ENCODE results near the gene INPP5D.
"Not testable (repeated sequence)": the region's sequence is repeated elsewhere in the genome, so short reads cannot be mapped to it uniquely, and the experiment has no call there.

INPP5D gene

DNA sequence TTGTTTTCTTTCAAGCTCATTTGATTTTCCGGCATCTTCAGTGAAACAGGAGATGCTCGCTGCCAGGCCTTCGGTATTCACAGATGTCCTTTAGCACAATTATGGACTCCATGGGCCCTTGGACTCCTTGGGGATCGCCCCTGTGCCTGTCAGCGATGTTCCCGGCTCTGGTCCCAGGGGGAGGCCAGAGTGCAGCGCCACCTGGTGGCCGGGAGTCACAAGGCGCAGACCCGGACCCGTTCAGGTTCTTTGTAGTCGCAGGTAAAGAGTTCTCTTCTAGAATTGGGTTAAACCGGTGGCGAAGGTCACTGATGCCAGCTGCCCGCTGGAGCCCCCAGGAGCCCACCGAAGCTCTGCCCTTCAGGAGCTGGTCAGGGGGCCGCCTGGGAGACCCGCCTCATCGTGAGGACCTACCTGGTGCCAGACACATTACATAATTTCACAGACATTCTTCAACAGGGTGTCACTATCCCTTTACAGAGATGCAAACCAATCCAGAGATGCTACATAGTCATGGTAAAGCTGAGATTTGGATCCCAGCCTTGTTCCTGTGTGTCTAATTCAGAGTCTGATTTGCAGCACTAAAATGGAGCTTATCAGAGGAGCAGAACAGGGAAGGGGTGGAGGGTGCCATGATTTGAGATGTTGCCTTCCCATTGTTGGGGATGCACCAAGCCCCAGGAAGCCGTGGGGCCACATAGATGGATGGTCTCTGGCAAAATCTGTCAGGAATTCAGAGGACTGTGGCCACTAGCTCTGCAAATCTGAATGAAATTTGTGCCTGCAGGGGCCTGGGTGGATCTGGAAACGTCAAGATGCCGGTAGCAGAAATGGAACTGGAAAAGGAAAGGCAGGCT is 6.0 kb upstream of the INPP5D start:
- DNase-seq (ENCODE audit: low spot score): peak; percentile 48

DNA sequence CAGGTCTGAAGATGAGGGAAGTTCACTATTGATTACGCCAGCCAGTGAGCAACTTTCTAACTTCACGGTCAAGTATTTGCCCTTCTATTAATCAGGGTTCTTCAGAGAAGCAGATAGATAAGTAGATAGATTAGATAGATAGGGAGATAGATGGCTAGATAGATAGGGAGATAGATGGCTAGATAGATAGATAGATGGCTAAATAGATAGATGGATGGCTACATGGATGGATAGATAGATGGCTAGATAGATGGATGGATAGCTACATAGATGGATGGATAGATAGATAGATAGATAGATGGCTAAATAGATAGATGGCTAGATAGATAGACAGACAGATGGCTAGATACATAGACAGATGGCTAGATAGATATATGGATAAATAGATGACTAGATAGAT is 4.8 kb upstream of the INPP5D start:
- no peak for DNase-seq (ENCODE audit: low spot score)

DNA sequence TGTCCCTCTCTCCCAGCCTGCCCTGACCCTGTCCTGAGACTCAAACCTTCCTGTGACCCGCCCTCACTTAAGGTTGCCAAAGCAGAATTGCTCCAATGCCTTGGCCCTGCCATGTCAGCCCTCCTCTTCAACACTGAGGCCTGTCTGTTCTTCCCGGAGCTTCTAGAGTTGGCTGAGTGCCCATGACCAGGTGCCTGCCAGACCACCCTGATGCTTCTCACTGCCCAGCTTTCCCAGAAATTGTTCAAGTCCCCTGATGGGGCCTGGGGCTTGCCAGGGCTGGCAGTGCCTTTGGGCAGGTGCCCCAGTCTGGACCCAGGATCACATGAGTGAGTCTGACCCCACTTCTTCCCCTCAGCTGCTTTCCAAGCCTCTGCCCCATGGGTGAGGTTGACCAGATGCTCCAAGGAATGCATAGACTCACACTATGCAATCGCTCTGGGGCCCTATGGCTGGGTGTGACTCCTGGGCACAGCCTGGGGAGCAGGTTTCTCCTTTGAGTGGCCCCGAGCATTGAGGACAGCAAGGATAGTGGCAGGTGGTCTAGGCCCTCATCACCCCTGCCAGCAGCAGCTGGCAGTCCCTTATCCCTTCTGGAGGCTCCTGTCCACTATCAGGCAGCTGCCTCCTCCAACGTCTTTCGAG is 3.1 kb upstream of the INPP5D start:
- no peak for DNase-seq (ENCODE audit: low spot score)

DNA sequence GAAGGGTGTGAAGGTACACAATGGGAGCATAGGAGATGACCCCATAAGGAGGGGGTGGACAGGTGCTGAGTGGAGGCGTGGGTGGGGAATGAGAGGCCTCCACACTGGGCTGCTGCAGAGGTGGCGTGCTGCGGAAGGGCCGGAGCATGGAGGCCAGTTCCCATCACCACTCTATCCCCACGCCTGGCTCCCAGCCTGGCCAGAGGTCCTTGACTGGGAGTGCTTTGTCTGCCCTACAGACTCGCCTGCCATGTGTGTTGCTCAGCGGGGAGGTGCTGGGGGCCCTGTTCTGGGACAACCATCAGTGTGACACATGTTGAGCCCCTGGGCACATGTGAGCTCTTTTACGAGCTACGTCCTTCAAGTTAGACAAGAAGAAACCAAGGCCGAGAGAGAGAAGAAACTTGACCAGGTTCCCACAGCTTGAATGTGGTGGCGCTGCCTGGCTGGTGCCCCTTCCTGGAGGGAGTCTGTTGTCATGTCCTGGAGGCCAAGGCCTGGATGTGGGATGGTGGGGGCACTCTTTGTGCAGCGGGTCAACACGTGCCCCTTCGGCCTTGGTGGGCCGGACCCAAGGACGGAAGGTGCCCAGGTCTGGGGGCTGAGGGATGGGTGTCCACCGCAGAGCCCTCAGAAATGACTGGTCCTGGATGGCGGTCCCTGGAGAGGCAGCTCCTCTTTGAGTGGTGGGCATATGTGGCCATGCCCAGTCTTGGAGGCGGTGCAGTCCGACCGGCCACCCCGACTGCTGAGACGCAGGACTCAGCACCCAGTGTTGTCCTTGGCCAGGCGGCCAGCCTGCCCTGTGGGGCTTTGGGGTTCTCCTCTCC is 1.2 kb upstream of the INPP5D start:
- DNase-seq (ENCODE audit: low spot score): no peak

DNA sequence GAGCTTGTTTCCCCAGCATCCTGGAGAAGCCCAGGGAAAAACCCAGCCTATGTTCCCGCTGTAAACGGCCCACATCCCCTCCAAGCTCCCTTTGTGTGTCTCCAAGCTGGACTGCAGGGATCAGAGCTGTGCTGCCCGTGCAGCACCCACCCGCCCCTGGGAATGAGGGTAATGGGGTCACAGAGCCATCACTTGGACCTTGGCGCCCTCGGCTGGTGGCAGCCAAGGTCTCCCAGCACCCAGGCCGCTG is 670 bp upstream of the INPP5D start:
- DNase-seq (ENCODE audit: low spot score): no peak

DNA sequence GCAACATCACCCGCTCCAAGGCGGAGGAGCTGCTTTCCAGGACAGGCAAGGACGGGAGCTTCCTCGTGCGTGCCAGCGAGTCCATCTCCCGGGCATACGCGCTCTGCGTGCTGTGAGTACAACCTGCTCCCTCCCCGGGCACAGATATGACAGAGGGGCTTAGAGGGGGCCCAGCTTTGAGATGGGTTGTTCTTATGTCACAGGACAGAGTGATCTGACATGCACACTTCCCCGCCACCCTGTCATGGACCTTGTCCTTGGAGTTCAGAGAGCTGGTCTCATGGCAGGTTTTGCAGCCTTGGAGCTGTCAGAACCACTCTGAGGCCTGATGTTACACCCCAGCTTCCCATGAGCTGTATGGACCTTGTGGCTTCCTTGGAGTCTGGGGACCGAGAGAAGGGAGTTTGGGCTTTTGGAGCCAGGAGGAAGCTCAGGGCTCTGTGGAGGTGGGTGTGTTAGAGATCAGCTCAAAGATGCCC is 398 bp downstream of the INPP5D start:
- DNase-seq (ENCODE audit: low spot score): no peak

DNA sequence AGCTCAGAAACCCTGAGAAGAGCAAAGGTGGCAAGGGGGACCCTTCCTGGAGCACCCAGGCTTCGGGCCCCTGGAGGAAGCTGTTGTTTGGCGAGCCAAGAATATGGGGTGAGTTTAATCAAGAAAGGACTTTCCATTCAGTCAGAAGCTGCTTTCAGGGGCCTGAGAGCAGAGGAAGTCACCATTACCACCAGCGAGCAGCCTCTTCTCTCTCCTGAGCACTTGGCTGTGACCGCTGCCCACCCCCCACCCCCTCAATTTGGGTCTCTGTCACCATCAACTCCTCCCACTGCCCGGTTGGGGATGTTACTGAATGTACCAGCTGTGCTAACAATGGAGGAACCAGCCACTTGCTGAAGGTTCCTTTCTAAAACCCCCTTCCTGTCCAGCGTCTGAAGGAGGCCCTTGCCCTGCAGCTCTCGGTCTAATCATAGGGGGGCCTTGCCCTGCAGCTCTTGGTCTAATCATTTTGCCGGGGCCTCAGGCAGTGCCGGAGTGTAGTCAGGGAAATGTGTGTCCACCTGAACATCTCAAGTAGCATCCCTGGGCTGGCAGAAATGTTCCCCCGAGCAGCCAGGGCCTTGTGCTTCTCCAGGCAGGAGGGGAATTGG is 943 bp downstream of the INPP5D start:
- no peak for DNase-seq (ENCODE audit: low spot score)

DNA sequence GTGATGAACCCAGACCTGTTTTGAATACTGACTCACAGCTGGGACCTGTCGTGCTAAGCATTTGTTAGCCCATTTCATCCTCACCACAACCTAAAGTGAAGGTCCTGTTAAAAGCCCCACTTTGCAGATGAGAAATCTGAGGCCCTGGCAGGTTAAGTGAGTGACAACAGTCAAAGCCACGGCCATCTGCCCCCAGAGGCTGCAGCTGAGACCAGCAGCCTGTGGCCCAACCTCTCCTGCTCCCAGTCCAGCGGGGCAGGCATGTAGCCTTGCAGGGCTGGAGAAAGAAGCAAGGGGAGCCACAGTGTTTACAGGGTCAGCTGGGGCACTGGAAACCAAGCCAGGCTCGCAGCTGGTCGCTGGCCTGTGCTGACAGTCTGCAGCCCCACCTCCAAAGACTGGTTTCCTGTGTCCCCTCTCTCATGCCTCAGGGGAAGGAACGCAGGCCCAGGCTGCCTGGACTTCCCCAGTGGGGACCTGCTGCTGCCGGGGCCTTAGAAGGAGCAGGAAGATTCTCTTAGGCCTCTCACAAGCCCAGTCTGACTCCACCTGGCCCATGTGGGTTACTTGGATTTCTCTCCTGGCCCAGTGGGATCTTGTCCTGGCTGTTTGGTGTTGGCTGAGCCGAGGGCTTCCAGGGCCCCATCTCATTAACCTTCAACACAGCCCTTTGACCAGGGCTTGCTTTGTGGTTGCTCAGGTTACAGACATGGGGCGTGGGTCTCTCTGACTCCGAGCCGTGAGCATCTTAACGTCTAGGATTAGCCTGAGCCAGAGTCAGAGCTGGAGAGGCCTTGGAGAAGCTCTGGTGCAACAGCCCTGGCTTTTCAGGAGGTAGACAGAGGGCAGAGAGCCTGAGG is 1.7 kb downstream of the INPP5D start:
- DNase-seq (ENCODE audit: low spot score): peak; percentile 46

DNA sequence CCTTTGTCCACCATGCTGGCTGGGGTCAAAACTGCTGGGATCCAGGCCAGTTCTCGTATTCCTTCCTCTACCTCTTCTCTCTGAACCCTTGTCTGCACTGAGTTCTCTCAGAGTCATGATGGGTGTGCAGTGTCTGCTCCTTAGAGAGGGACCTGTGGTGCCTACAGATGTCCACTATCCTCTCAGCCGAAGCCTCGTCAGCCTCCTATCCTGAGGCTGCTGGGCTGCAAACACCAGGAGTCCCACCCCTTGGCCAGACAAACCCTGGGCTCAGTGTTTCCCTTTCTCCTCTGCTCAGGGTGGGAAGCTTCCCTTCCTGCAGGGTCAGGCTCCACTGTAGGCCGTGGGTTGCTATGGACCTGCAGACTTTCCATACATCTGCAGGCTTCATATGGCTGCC is 2.3 kb downstream of the INPP5D start:
- no peak for DNase-seq (ENCODE audit: low spot score)

DNA sequence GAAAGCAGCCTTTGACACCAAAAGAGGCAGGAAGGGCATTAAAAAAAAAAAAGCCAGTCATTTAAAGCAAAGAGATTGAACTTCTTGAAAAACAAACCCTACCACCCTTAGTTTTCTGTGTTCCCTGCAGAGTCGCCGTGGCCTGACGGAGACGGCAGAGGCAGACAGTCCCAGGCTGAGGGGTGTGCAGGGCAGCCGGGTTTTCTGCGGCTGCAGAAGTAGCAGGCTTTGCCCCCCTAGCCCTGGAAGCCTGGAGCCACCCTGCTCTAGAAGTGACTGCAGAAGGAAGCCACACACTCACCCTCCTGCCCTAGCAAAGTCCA is 2.8 kb downstream of the INPP5D start:
- DNase-seq (ENCODE audit: low spot score): no peak

DNA sequence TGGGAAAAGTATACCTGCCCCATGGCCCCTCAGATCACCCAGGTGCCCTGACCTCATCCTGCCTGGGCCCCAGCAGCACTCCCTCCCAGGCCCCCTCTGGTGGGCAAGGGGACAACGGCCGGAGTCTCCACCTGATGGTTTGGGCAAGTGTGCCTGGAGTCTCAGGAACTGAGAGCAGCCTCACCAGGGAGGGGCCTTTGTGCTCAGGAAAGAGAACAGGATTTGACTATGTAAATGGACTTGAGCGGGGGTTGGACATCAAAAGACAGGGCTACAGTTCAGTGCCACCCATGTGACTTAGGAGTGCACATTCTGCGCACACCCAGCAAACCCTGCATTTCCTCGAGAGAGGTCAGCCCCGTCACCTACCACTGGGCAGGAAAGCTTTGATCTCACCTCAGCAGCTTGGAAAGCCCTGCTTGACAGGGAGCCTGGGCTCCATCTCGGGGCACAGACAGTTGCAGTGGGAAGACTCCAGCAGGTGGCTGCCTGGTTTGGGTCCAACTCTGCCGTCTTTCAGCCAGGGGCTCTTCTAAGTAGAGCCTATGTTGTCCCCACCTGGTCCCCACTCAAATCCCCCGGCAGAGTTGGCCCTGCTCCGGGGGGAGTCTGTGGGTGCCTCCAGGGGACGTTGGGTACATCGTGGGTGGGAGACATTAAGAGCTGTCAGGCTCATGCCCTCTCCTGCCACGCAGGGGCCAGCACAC is 3.3 kb downstream of the INPP5D start:
- DNase-seq (ENCODE audit: low spot score): peak; percentile 95

DNA sequence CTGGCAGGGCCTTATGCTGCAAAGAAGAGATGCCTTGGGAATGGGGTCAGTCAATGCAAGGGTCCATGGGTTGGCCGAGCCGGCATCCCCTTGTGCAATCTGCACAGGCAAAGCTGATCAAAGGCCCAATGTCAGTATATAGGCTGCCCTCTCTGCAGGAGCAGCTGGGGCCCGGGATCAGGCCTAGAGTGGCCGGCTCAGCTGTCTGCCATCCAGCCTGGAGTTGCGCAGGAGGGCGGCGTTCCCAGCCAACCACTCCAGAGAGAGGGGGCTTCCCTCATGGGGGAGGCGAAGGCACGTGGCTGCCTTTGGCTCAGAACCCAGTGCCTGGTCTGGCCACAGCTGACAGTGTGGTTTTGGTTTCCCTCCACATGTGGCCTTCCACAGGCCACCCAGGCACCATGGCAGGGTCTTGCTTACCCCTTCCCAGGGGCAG is 3.9 kb downstream of the INPP5D start:
- no peak for DNase-seq (ENCODE audit: low spot score)

DNA sequence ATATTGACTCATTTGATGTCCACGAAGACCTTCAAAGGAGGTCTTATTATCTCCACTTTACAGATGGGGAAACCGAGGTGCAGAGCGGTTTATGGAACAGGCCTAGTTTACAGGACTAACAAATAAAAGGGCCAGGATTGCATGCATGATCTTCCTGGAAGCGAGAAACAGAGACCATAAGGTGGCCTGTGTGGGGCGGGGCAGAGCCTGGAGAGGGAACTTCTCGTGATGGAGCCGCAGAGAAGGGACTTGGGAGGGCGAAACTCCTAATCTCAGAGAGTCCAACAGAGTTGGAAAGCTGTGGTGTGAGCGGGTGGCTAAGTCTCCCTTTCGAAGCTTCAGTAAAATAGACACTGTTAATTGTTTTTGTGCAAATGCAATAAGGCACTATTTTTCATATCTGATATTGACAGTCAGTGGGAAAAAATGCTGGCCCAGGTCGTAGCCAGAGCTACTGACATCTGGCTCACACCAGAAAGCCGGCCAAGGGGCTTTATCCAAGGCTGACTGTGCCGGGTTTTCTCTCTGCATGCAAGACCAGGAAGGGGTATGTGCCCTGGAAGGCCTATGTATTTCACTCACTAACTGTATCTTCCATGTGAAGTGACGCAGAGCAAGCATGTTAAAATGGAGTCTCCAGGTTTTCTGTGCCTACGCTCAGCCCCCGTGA is 4.5 kb downstream of the INPP5D start:
- no peak for DNase-seq (ENCODE audit: low spot score)

DNA sequence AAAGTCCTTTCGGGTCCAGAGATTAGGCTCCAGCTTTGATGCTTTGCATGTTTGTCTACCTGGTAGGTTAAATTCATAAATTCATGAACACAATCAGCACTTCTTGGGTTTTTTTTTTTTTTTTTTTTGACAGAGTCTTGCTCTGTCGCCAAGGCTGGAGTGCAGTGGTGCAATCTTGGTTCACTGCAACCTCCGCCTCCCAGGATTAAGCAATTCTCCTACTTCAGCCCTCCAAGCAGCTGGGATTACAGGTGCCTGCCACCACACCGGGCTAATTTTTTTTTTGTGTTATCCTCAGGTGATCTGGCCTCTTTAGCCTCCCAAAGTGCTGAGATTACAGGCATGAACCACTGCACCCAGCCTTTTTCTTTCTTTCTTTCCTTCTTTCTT is 5.1 kb downstream of the INPP5D start:
- not testable (repeated sequence) for DNase-seq (ENCODE audit: low spot score)

DNA sequence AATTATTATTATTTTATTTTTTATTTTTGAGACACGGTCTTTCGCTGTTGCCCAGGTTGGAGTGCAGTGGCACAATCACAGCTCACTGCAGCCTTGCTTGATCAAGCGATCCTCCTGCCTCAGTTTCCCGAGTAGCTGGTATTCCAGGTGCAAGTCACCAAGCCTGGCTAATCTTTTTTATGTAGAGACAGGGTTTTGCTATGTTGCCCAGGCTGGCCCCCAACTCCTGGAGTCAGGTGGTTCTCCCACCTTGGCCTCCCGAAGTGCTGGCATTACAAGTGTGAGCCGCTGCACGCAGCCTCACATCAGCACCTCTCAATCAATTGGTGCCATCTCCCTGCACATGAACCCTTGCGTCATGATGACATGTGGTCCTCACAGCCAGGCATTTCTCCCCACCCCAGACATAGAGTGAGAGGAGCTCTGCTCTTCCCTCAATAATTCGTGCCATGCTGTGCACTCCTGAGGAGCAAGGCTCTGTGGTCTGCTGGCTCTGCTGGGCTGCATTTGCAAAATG is 5.9 kb downstream of the INPP5D start:
- DNase-seq (ENCODE audit: low spot score): no peak

DNA sequence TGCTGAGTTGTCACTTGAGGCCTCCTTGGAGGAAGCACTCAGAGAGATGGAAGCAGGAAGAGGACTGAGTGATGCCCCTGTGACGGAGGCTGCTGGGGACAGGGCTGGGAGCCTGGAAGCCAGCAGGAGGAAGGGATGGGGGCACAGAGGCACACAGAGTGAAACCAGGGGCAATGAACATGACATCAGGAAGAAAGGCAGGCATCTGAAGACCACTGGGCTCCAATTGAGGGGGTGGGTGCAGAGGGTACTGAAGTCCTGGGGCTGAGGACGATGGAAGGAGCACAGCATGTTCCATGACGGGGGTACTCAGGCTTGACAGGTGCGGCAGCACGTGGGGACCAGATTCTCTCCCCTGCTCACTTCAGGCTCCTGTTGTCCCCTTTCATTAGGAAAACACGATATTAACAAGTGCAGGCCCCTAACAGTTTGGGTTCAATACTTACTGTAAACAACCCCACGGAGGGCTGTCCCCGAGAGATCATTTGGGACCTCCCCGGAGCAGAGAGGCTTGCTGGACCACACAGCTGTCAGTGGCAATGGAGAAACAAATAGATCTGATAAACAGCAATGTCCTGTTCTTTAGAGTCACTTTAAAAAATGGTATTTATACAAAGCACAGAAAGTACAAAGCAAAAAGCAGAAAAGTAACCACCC is 8.7 kb downstream of the INPP5D start:
- DNase-seq (ENCODE audit: low spot score): no peak

DNA sequence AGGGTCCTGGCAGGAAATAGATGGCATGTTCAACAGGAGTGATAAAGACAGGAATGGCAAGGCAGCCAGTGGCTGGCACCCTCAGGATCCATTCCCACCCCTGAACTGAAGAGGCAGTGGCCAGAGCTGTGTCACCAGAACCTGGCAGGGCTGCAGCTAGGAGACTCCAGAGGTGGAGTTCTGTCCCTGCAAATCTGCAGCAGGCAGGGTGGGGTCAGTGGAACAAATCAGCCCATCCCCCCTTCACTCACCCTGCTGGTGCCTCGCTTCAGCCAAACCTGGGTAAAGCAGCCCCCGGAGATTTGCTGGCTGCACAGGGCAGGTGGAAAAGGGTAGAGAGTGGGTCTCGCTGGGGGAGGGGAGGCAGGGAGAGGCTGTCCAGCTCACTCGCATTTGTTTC is 12.7 kb downstream of the INPP5D start:
- no peak for DNase-seq (ENCODE audit: low spot score)

DNA sequence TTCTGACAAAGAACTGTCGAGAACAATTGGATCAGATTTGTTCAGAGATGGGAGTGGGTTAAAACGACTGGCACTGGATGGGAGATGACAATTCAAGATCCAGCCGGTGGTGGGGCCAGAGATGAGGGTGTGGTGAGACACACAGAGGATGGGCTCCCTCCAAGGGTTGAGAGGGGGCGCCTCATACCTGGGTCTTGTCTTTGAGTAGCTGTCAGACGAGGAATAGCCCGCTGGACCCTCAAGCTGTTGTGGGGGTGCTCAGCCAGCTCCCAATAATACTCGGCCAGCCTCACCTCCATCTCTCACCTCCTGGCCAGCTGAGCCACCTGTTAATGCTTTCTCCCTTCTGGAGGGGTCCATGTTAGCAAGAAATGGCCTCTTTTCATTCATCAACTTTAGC is 14.0 kb downstream of the INPP5D start:
- DNase-seq (ENCODE audit: low spot score): no peak

DNA sequence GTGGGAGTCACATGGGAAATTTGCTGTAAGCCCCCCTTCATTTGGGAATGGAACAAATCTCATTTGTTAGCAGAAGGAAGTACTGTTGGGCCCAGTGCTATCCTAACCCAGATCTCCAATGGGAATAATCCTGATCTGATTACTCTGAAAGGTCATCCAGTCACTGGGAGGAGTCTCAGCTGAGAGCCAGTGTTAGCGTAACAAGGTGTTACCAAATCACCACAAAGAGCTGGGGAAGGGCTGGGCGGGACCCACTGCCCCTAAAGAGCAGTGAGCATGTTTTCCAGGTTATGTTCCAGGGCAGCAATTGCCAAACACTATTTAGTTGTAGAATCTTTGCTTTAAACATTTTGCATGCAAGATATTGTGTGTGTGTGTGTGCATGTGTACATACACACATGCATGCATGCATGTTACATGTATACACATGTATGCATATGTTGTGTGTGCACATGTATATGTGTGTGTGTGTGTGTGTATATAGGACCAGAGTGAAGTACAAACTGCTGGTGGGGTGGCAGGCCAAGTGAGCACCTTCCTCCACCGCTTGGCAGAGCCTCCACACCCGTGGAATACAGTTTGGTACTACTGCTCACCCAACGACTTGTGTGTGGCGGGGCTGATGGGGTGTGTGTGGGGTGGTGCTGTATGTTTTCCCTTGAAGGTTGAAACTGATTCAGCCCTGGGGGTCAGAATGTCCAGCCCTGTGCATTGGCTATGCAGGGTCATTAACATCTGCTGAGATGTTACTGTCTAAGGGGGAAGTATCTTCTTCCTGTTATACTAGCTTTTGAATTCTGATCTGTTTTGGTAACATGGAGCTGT is 15.2 kb downstream of the INPP5D start:
- no peak for DNase-seq (ENCODE audit: low spot score)
